GM19193 (cell line): ENCODE measurements around the gene BCAR1.

Experiments
- POLR2A ChIP-seq: IDR thresholded peaks from 4 replicates; pipeline ENCODE4 v1.6.1; 2011; ENCODE audit not compliant: insufficient read depth, insufficient read length; ENCODE audit errors: extremely low read depth

BCAR1 gene

GRCh38 chr16:75238132-75238852, 13.1 kb downstream of the BCAR1 start:
- TF ChIP-seq POLR2A, result no peak

DNA sequence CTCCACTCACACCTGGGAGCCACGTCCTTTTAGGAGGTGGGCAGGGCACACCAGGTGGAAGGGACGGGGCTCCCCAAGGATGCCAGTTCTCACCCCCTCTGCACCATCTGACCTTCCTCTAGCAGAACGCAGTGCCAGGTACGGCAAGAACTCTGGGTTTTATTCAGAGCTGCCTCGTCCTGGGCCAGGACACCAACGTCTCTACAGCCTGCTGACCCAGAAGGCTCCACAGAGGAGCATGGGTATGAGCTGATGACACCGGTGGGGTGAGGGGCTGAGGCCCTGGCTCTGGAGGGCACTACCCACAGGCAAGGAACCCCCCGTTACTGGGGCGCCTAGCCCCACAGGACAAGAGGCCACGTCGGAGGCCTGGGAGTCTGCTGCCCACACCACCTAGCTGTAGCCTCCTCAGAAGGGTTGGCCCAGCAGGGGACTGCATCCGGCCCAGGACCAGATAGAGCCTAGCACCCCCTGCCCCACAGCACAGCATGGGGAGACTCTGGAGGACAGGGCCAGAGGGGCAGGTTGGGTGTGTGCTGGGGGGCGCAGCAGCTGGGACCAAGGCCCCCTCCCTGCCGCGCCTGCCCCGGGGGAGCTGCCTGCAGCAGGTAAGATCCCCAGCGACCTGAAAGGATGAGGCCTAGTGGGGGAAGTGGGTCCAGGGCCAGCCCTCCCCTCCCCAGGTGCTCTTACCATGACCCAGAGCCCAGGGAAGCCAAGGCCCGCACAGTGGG, 13.9 kb downstream of the BCAR1 start:
- TF ChIP-seq POLR2A, result no peak

GRCh38 chr16:75236736-75237397, 14.6 kb downstream of the BCAR1 start:
- TF ChIP-seq POLR2A, result no peak

GRCh38 chr16:75236232-75236631, 15.2 kb downstream of the BCAR1 start:
- TF ChIP-seq POLR2A, result no peak

GRCh38 chr16:75235721-75236193, 15.7 kb downstream of the BCAR1 start:
- TF ChIP-seq POLR2A, result no peak

DNA sequence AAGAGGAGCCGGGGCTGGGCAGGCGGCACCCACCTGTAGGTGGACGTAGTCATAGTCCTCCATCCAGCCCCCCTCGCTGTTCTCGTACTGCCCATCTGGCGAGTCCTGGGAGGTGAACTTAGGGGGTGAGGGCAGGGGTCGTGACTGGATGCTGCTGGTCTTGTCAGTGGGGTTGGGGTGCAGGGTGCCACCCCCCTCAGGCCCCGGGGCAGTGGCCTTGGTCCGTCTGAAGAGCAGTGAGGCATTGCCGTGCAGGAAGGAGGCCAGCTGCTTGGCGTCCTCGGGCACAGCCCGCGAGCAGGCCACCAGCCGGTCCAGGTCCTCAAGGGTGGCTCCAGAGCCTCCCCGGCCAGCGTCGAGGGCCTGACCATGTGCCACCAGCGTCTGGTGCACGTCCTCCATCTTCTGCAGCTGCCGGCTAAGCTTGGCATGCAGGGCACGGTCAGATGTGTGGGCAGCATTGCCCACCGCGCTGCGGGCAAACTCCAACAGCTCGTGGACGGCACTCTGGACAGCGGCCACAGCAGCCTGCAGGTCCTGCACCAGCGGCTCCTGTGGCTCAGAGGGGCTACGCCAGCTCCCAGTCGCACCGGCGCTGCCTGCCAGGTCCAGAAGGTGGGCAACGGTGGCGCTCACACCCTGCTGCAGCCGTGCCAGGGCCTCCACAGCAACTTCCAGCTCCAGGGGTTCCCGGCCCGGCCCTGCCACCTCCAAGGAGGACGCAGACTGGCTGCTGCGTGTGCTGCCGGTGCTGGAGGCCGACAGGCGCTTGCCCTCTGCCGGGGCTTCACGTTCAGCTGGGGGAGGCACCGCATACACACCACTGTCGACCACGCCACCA, 16.3 kb downstream of the BCAR1 start:
- no peak for TF ChIP-seq POLR2A

DNA sequence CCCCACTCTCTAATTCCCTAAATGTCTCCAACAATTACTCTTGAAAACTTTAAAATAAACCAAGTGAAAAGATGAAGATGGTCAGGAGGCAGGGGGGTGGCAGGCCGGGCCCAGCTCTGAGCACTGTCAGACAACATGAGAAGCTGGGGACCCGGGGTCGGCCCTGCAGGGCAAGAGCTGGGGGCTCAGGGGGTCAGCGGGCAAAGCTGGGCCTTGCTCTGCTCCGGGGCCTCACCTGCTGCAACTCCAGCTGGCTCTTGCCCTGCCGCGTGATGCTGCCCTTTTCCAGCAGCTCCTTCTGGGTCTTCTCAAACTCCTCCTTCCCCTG, 17.8 kb downstream of the BCAR1 start:
- TF ChIP-seq POLR2A, result no peak

GRCh38 chr16:75231570-75231969, 19.9 kb downstream of the BCAR1 start:
- TF ChIP-seq POLR2A, result no peak

DNA sequence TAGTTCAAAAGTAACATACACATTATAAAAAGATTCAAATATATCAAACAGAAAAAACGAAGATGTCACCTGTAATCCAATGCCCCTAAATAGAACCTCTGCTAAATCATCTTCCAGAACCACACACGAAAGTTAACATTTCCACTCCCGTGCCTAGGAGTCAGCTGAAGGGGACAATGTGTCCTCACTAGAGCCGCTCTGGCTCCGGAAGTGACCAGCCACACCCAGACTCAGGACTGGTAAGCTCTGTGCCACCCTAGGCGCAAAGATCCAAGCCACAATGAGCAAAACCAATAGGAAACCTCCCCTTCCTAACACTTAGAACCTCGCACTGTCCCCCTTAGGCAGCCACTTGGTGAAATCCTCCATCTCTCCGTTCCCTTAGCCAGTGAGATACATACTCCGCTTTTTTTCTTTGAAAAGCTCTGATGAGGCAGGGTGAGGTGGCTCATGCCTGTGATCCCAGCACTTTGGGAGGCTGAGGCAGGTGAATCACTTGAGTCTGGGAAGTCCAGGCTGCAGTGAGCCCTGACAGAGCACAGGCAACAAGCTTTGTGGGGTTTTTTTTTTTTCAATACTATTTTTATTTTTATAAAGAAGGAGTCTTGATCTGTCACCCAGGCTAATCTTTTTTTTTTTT, 20.8 kb downstream of the BCAR1 start:
- no peak for TF ChIP-seq POLR2A

- TF ChIP-seq POLR2A, result no peak
Observed at GRCh38 chr16:75229172-75230031, 22.0 kb downstream of the BCAR1 start.

- no peak for TF ChIP-seq POLR2A
Observed at GRCh38 chr16:75228143-75228976, 23.1 kb downstream of the BCAR1 start.

- no peak for TF ChIP-seq POLR2A
Observed at GRCh38 chr16:75227361-75228142, 23.9 kb downstream of the BCAR1 start.

- no peak for TF ChIP-seq POLR2A
Observed at GRCh38 chr16:75226550-75227360, 24.7 kb downstream of the BCAR1 start.
